SKM-1 (cell line): ENCODE data around the gene CDH15.
"Not testable (repeated sequence)": the region's sequence is repeated elsewhere in the genome, so short reads cannot be mapped to it uniquely, and the experiment has no call there.

Experiments
- DNase-seq: peaks from one replicate; lab custom pipeline; 2025; ENCODE audit not compliant: unreplicated experiment; lab: John Stamatoyannopoulos, UW

CDH15 gene

DNA sequence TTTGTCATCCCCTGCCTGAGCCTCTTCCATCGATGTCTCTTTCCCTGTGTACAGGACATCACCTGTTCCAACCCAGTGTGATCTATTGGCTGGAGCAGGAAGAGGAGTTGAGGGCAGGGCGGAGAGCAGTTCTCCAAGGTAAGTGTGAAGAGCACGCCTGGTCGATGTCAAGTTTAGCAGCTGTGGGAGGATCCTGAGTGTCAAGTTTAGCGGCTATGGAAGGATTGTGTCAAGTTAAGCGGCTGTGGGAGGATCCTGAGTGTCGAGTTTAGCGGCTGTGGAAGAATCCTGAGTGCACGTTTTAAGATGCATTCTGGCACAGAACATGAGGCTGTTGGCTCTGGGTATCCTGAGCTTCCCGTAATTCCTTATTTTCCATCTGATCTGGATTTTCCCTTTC, 53.1 kb downstream of the CDH15 start:
- DNase-seq = no peak

DNA sequence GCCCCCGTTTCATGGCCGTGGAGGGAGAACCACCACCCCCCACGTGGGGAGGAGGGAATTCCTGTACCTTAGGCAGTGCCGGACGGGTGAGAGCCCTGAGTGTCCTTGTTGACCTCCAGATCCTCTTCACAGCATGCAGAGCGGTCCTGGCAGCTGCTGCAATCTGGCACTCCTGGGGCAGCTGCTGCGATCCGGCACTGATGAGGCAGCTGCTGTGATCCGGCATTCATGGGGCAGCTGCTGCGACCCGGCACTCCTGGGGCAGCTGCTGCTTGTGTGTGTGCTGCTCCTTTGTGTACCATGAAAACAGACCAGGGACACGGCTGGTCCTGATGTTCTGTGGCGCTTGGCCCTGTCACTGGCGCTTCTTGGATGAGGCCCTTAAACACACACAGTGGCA, 58.7 kb downstream of the CDH15 start:
- DNase-seq = no peak

DNA sequence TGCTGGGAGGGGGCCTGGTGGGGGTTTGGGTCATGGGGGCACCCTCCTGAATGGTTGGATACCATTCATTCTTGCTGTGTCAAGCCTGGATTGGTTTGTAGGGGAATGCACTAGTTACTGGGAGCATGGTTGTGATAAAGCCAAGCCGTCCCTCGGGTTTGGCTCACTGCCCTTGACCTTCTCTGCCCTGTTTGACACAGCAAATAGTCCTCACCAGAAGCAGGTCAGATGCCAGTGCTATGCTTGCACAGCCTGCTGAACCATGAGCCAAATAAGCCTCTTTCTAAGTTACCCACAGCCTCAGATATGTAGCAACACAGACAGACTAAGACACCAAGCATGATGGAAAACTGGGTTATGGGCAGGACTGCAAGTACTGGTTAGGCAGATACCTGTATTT, 60.6 kb downstream of the CDH15 start:
- no peak for DNase-seq

- peak; percentile 52 for DNase-seq
Measured at GRCh38 chr16:89233678-89234490, 62.3 kb downstream of the CDH15 start.

DNA sequence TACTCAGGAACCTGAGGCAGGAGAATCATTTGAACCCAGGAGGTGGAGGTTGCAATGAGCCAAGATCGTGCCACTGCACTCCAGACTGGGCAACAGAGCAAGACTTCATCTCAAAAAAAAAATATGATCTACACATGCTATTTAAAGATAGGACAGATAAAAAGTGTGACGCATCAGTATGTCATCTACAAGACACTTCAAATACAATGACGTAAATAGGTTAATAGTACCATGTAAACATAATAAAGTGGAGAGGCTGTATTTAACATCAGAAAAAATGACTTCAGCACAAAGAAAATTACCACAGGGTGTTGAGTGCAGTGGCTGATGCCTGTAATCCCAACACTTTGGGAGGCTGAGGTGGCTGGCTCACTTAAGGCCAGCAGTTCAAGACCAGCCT, 66.2 kb downstream of the CDH15 start:
- DNase-seq = no peak

DNA sequence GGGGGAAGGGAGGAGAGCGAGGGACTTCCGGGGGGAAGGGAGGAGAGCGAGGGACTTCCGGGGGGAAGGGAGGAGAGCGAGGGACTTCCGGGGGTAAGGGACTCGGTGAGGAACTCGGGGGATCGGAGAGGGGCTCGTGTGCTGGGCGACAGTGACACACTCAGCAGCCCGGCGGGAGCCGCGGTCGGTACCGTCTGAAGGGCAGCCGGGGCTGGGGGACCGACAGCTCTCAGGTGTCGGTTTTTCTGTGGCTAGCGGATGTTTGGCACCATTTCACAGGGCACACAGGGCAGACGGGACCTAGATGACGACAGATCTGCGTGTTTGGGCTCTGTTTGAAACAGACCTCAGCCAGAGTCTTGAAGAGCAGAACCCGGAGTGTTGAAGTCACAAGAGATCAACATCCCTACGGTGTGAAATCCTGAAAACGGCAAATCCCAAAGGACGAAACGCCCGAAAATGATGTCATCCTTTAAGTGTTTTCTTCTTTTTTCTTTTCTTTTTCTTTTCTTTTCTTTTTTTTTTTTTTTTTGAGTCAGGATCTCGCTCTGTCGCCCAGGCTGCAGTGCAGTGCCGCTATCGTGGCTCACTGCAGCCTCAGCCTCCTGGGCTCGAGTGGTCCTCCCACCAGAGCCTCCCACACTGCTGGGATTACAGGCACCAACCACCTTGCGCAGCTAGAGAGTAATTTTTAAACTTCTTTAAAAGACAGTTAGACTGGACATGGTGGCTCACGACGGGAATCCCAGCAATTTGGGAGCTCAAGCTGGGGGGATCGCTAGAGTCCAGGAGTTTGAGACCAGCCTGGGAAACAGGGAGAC, 69.8 kb downstream of the CDH15 start:
- DNase-seq = peak; percentile 28

- DNase-seq = no peak
Measured at GRCh38 chr16:89242795-89243200, 71.2 kb downstream of the CDH15 start.

- DNase-seq = no peak
Measured at GRCh38 chr16:89243664-89244063, 72.1 kb downstream of the CDH15 start.

- not testable (repeated sequence) for DNase-seq
Measured at GRCh38 chr16:89244264-89244663, 72.7 kb downstream of the CDH15 start.

- no peak for DNase-seq
Measured at GRCh38 chr16:89244754-89245153, 73.2 kb downstream of the CDH15 start.
